Brain microvascular endothelial cell (primary cell): ENCODE data around the gene SETMAR.
A peak's percentile ranks its signal among the peaks of the same experiment; 100 is the strongest.

ENCODE experiments used
- DNase-seq: peaks from one replicate; pipeline ENCODE4 v3.0.0-alpha.2; 2020
- H3K27ac ChIP-seq: fragments of 250-450 bp; sonication (Bioruptor Pico); 2 replicates; pipeline ENCODE4 v1.5.1; 2020; ENCODE audit warnings: mild to moderate bottlenecking, moderate library complexity
- H3K27me3 ChIP-seq: fragments of 250-450 bp; sonication (Bioruptor Pico); replicated peaks from 2 replicates; pipeline ENCODE4 v1.5.1; 2020; ENCODE audit warnings: mild to moderate bottlenecking
- H3K36me3 ChIP-seq: fragments of 250-450 bp; sonication (Bioruptor Pico); replicated peaks from 2 replicates; pipeline ENCODE4 v1.5.1; 2020; ENCODE audit warnings: mild to moderate bottlenecking
- H3K4me3 ChIP-seq: 2 replicates; pipeline ENCODE4 v1.5.1; 2011; ENCODE audit warnings: low read depth, mild to moderate bottlenecking, control low read depth, low read length, moderate library complexity
- in situ Hi-C: cut with HindIII; loops from 2 replicates; pipeline ENCODE4 v1.10.0; 2017; ENCODE audit warnings: low sequenced_read_pairs, low pct_ligation_motif_present
- TF ChIP-seq, protein P1 (sequence below): IDR thresholded peaks from 2 replicates; pipeline ENCODE4 v1.5.1; 2011; ENCODE audit warnings: low read depth, mild to moderate bottlenecking, moderate library complexity, low read length, control low read depth, inconsistent platforms; ENCODE audit errors: missing control alignments

The SETMAR gene

DNA sequence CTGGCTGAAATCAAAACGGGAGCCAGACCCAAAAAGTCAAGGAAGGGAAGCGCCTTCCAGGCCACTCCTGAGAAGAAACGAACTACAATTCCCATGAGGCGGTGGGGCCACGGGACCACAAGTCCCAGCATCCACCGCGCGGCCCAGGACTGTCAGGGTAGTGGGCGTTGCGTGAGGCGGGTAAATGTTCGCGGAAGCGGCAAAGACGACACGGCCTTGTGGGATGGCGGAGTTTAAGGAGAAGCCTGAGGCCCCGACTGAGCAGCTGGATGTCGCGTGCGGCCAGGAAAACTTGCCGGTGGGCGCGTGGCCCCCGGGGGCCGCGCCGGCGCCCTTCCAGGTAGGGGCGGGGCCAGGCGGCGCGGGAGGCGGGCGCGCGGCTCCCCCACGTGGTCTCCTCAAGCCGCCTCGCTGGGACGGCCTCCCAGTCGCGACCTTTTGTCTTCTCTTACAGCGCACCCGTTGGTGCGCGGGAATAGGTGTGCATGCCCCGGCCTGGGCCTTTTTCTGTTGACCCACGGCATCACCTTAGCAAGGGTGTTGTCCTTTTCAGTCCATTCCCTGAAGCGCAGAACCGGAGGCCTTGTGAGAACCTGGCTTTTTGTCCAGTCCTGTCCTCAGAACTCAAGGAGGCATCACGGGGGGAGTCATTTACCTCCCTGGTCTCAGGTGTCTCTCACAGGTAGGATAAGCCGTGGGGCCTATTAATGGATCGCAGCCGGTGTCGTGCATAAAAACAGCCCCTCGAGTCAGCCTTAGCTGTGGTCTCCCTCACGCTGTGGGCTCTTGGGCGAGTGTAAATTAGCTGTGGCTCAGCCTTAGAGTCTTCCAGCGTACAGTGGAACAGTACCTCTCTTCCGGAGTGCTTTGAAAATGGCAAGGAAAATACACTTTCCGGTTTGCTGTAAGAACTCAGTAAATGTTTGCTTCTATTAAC is at the start of gene SETMAR:
Gene SETMAR (plus strand): TSS at position 183 of the 937 bp plus-strand sequence. CDS start 2 bp downstream, at position 185.
- H3K27me3 ChIP-seq = no peaks in the 10 kb centered on the region
- H3K4me3 ChIP-seq = peak within 1 kb of the TSS; percentile 80

DNA sequence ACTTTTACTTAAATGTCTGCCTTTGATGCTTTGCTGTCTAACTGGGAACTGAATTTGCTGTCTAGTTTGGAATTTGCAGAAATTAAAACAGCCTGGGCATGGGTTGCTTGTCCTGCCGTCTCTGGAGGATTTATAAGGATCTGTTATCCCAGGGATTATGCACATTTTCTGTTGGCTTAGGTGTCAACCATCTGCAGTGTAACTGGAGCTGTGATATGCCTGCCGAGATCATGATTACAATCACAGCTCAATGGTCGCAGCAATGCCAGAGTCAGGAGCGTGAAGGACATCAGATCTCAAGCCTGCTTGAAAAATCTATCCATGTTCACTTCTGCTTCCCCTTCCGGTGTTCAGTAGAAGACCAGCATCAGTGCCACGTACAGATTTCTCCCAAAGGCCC is 41.8 kb upstream of the SETMAR start:
- no peak overlapping the region for H3K4me3 ChIP-seq
- no peaks in the 10 kb centered on the region for H3K27me3 ChIP-seq
- in situ Hi-C loops = no loop called here
- no peak overlapping the region for H3K27ac ChIP-seq
- H3K36me3 ChIP-seq = no peaks in the 10 kb centered on the region
- TF ChIP-seq, protein P1, sequence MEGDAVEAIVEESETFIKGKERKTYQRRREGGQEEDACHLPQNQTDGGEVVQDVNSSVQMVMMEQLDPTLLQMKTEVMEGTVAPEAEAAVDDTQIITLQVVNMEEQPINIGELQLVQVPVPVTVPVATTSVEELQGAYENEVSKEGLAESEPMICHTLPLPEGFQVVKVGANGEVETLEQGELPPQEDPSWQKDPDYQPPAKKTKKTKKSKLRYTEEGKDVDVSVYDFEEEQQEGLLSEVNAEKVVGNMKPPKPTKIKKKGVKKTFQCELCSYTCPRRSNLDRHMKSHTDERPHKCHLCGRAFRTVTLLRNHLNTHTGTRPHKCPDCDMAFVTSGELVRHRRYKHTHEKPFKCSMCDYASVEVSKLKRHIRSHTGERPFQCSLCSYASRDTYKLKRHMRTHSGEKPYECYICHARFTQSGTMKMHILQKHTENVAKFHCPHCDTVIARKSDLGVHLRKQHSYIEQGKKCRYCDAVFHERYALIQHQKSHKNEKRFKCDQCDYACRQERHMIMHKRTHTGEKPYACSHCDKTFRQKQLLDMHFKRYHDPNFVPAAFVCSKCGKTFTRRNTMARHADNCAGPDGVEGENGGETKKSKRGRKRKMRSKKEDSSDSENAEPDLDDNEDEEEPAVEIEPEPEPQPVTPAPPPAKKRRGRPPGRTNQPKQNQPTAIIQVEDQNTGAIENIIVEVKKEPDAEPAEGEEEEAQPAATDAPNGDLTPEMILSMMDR = no peak
- no peak for DNase-seq

More for the DNA sequence above, at the start of gene SETMAR:
- Histone ChIP-seq H3K36me3 (no peaks in the 10 kb centered on the region), H3K27ac (peak within 1 kb of the TSS; percentile 76)
- in situ Hi-C loops = no loop called here
- TF ChIP-seq, protein P1 = no peak
- peak; percentile 83 for DNase-seq

DNA sequence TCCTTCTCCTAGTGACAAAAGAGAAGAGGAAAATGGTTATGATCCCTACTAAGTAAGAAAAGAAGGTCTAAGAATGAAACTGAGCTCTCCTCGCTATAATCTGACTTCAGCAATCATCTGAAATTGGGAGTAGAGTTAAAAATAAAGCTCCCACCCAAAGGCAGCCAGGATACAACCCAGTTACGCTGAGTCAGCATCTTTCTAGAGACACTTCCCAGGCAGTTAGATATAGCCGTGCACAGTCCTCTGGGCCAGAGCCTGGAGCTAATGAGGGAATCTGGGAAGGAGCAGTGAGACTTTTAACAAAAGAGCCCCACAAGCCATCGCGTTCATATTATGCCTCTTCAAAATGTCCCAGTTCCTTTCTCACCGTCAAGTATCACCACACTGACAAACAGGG is 39.1 kb upstream of the SETMAR start:
- no peak overlapping the region for H3K4me3 ChIP-seq
- in situ Hi-C loops = no loop called here
- H3K36me3 ChIP-seq = no peaks in the 10 kb centered on the region
- no peaks in the 10 kb centered on the region for H3K27me3 ChIP-seq
- TF ChIP-seq, protein P1 = no peak
- H3K27ac ChIP-seq = no peak overlapping the region
- DNase-seq = no peak

DNA sequence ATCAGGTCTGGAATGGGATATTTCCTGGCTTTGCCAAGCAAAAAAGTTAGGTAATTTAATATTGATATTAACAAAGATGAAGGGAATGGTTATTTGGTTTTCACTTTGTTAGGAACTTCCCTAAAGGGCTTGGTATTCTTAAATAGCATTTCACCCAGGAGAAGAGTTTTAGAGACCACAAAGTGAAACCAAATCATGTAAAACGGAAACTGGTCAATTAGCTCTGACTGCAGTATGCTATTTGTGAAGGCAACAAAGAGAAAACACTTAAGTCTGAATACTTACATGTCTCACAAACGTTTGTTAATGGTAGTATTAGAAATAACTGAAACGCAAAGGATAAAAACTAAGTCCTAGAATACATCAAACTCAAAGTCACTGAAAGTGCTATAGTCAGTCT is 32.4 kb upstream of the SETMAR start:
- Histone ChIP-seq H3K27me3 (no peaks in the 10 kb centered on the region), H3K27ac (no peak overlapping the region), H3K36me3 (no peaks in the 10 kb centered on the region), H3K4me3 (no peak overlapping the region)
- TF ChIP-seq, protein P1 = no peak
- in situ Hi-C loops = no loop called here
- no peak for DNase-seq

DNA sequence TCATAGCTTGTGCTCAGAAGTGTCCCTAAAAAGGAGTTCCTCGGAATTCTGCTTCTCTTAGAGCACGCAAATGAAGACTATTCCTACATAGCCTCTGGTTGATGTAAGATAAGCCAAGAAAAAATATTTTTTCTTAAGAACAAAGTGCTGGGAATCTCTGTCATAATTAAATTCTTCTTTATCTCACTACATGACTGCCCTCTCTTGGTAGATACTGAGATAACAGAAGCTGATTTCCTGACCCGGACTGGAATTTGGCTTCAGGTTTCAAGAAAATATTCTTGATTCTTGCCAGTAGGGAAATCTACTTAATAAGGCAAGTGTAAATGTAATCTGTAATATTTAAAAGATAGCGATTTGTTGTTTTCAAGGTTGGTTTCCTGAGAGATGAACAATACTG is 31.3 kb upstream of the SETMAR start:
- TF ChIP-seq, protein P1 = peak; percentile 46
- H3K36me3 ChIP-seq = no peaks in the 10 kb centered on the region
- no peak overlapping the region for H3K4me3 ChIP-seq
- no peaks in the 10 kb centered on the region for H3K27me3 ChIP-seq
- no peak overlapping the region for H3K27ac ChIP-seq
- in situ Hi-C loops = no loop called here
- peak; percentile 14 for DNase-seq
